LNCAP (cell line): ENCODE measurements around the gene CDC7.

ENCODE experiments used
- TF ChIP-seq, protein P1 (sequence below): fragments of 450-650 bp; IDR thresholded peaks from 2 replicates; pipeline ENCODE4 v1.5.1; 2017; ENCODE audit warnings: mild to moderate bottlenecking

Gene CDC7

DNA sequence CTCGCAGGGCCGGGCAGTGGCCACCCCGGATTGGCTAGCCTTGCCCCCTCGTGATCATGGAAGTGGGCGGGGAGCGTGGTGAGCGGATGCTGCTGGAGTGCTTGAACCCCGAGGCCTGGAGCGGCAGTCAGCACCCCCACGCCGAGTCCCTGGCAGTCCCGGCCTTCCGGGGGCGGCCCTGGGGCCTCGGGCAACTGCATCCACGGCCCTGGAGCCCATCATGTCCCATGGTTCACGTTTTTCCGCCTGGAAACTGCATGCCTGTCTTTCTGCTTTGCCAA, 45.6 kb downstream of the CDC7 start:
- TF ChIP-seq, protein P1, sequence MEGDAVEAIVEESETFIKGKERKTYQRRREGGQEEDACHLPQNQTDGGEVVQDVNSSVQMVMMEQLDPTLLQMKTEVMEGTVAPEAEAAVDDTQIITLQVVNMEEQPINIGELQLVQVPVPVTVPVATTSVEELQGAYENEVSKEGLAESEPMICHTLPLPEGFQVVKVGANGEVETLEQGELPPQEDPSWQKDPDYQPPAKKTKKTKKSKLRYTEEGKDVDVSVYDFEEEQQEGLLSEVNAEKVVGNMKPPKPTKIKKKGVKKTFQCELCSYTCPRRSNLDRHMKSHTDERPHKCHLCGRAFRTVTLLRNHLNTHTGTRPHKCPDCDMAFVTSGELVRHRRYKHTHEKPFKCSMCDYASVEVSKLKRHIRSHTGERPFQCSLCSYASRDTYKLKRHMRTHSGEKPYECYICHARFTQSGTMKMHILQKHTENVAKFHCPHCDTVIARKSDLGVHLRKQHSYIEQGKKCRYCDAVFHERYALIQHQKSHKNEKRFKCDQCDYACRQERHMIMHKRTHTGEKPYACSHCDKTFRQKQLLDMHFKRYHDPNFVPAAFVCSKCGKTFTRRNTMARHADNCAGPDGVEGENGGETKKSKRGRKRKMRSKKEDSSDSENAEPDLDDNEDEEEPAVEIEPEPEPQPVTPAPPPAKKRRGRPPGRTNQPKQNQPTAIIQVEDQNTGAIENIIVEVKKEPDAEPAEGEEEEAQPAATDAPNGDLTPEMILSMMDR, result no peak

DNA sequence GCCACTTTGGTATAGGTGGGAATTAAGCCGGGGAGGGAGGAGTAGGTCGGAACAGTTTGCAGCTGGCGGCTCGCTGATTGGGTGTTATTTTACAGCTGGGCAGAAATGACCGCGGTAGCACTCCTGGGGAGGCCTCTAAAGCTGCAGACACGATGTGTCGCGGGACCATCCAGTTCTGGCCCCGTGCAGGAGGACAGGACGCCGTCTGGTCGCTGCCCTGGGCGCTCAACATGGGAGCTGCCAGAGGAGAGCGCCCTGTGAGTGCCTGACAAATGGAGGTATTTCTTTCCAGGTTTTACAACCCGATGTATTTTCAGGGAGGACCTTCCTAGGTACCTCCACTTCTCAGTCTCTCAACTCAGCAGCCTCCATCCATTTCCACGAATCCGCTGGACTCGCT, 46.2 kb downstream of the CDC7 start:
- TF ChIP-seq, protein P1, result peak; percentile 33

DNA sequence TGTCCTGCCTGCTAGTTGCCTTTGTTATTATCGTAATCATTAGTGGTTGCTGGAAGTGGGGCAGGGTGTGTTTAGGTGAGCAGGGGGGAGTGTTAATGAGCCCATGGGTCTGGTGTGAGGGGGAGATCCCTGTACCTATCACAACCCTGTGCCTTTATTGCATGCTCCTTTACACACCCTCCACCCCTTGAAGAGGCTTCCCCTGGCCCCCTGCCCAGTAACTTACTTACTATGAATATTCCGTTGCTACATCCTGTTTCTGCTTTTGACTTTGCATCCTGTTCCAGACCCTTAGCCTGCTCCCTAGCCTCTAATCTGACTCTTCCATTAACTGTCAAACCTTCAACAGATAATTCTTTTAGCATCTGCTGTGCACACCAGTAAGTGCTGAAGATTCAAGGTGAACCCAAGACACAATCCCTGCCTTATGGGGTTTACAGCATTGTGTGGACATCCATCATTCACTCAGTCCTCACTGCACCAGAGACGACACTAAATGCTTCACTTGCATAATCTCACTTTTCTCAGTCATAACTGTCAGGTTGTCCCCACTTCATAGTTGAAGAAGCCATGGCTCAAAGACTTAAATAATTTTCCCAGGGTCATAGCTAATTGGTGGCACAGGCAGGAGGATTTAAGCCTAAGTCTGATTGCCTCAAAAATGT, 47.9 kb downstream of the CDC7 start:
- TF ChIP-seq, protein P1, result no peak

DNA sequence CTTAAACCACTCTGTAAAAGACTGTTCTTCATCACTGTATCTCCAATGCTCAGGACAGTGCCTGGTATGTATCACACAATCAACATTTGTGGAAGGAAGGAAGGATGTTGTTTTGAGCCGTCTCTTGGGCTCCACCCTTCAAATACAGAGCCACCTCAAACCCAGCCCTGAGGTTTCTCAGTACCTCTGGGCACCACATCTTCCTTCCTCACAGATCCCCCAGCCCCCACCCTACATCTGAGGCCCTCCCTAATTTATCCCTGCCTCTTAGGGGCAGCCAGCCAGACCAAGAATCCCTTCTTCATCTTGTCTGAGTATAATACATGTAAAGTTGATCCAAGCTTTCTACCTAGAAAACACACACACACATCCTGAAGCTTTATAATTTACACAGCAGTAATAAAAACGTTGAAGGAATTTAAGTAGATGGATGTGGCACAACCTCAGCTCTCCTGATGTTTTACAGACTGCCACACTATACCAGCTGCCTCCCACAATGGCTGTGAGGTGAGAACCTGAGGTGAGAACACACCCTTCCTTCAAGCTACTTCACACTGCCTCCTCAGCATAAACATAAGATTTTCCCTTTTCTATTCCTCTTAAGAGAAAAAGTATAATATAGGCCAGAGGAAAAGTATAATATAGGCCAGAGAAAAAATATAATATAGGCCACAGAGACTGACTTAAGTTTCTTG, 48.5 kb downstream of the CDC7 start:
- TF ChIP-seq, protein P1, result no peak

DNA sequence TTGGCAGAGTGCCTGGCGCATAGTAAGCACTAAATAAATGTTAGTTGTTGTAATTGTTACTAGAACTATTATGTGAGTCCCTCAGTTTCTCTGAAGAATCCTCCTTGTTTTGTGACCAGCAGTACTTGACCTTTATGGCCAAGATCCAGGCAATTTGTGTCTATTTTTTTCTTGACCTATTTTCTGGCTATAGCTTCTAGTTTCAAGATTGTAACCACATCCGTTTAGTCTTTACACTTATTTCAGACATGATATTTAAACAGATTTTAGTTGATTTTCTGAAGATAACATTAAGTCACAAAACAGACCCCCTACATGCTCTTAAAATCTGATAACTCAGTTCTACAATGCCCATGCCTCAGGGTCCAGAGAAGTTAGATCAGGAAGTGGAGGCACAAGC, 50.3 kb downstream of the CDC7 start:
- TF ChIP-seq, protein P1, result no peak

DNA sequence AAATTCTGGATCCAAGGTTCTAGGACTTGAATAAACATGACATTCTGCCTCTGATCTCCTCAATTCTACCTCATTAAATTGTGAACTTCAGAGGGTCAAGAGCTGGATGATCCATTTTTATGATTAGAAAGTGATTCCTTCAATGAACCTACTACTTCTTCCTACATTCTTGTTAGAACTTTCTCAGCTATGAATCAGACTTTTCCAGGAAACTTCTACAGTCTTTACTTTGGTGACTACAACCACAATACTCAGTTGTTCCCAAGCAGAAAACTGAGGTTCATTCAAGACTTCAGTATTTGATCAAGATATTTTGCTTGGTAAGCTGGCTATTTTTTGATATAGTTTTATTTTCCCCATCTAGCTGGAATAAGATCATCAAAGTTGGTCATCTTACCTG, 51.4 kb downstream of the CDC7 start:
- TF ChIP-seq, protein P1, result no peak

DNA sequence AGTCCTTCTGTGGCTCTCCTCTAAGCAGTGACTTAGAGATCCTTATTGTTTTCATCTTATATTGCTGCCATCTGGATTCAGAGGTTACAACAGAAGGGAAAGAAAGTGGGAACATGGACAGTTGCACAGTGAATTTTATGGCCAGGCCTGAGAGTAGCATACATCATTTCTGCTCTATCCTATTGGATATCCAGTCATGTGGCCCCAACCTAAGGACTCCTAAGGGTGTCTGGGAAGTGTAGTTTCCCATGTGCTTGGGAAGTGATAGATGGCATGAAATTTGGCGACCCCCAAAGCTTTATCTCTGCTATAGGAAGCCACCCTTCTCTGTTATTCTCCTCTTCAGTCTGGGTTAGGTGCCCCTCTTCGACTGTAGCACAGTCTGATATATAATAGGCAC, 51.9 kb downstream of the CDC7 start:
- TF ChIP-seq, protein P1, result no peak

DNA sequence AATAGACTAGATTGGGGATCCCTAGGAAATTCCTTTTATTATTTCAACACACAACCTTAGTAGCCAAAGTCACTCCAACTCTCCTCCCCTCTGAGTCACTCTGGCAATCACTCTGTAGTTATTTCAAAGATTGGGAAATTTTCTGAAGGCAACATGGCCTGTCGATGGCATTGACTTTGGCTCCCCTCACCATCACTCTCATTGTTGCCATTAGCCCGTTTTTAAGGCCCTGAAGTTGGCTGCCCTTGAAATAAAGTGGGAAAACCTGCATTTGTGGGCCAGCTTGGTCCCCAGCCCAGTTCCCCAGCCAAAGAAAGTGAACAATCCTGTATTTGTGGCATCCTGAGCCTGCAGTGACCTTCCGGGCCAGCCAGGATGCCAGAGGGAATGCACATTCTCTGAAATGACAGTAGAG, 52.5 kb downstream of the CDC7 start:
- TF ChIP-seq, protein P1, result no peak
